Keratinocyte (primary cell): Measurements from ENCODE around the gene SULT1C2. TPM values are rescaled to one million over a fixed set of nuclear protein-coding genes. Genes with fewer than 3 reads are reported as not detected.

Experiments
- DNase-seq: peaks from one replicate; pipeline ENCODE4 v3.0.0-alpha.2; 2011; ENCODE audit warnings: low read depth, missing footprints, low spot score
- FAIRE-seq: peaks from 2 replicates; lab custom pipeline; 2011; peaks lifted over from hg19 to GRCh38; lab: Jason Lieb, UNC
- H2AFZ ChIP-seq: 2 replicates; pipeline ENCODE4 v1.6.0; 2012; ENCODE audit warnings: low read length, control low read depth, inconsistent platforms; ENCODE audit not compliant: control insufficient read depth
- H3K27ac ChIP-seq: 2 replicates; pipeline ENCODE4 v1.5.1; 2011; ENCODE audit warnings: low read length; ENCODE audit not compliant: control insufficient read depth, insufficient read depth
- H3K27me3 ChIP-seq: 3 replicates; pipeline ENCODE4 v1.6.0; 2011; ENCODE audit warnings: low read length; ENCODE audit not compliant: control insufficient read depth, insufficient read depth; ENCODE audit errors: extremely low read depth
- H3K36me3 ChIP-seq, 2 experiments: 2 replicates in 1 of 2; 3 replicates in 1 of 2; pipeline ENCODE4 v1.5.1; 2011; ENCODE audit warnings: low read length in 2 of 2, mild to moderate bottlenecking in 1 of 2; ENCODE audit not compliant: control insufficient read depth in 2 of 2, insufficient read depth in 2 of 2; ENCODE audit errors: extremely low read depth in 1 of 2
- H3K4me1 ChIP-seq: 3 replicates; pipeline ENCODE4 v1.5.1; 2011; ENCODE audit warnings: low read length; ENCODE audit not compliant: control insufficient read depth, insufficient read depth; ENCODE audit errors: extremely low read depth
- H3K4me2 ChIP-seq: 3 replicates; pipeline ENCODE4 v1.6.0; 2011; ENCODE audit warnings: low read depth, low read length; ENCODE audit not compliant: control insufficient read depth, insufficient read depth; ENCODE audit errors: extremely low read depth
- H3K4me3 ChIP-seq, 3 experiments: fragments of 200-600 bp in 1 of 3; sonication (generic) in 1 of 3; 2 replicates in 2 of 3; 3 replicates in 1 of 3; pipeline ENCODE4 v1.5.1; 2011 to 2016; ENCODE audit warnings: low read length in 3 of 3, mild to moderate bottlenecking in 3 of 3, control low read depth in 2 of 3, inconsistent platforms in 1 of 3, low read depth in 1 of 3, mixed read lengths in 1 of 3, mixed run types in 1 of 3, moderate library complexity in 1 of 3; ENCODE audit not compliant: control insufficient read depth in 2 of 3, insufficient read depth in 2 of 3; ENCODE audit errors: extremely low read depth in 1 of 3
- H3K79me2 ChIP-seq: 2 replicates; pipeline ENCODE4 v1.6.0; 2012; ENCODE audit warnings: low read length; ENCODE audit not compliant: control insufficient read depth, insufficient read depth
- H3K9ac ChIP-seq: 3 replicates; pipeline ENCODE4 v1.6.0; 2011; ENCODE audit warnings: low read length; ENCODE audit not compliant: control insufficient read depth, insufficient read depth; ENCODE audit errors: extremely low read depth
- H3K9me1 ChIP-seq: 3 replicates; pipeline ENCODE4 v1.6.0; 2011; ENCODE audit warnings: low read length; ENCODE audit not compliant: control insufficient read depth, insufficient read depth; ENCODE audit errors: extremely low read depth
- H3K9me3 ChIP-seq: 2 replicates; pipeline ENCODE4 v1.5.1; 2012; ENCODE audit warnings: low read depth, low read length; ENCODE audit not compliant: control insufficient read depth
- H4K20me1 ChIP-seq: 3 replicates; pipeline ENCODE4 v1.6.0; 2011; ENCODE audit warnings: low read length; ENCODE audit not compliant: control insufficient read depth, insufficient read depth; ENCODE audit errors: extremely low read depth
- EZH2 ChIP-seq: IDR thresholded peaks from one replicate; pipeline ENCODE4 v1.6.1; 2012; ENCODE audit warnings: inconsistent platforms, mild to moderate bottlenecking, low read length, moderate library complexity
- dilution Hi-C: fragments of 300-500 bp; cut with MboI; formaldehyde crosslinking; loops from one replicate; pipeline ENCODE4 v1.7.0; 2020; ENCODE audit warnings: low sequenced_read_pairs; ENCODE audit not compliant: extremely low pct_ligation_motif_present
- polyA plus RNA-seq, 5 experiments: library from polyadenylated mRNA; depleted of rRNA in 3 of 5; stranded (reverse) in 3 of 5; stranded (forward) in 1 of 5; unstranded in 1 of 5; fragments of >200 nt; gene quantifications; 1 replicate in 1 of 5; 2 replicates in 3 of 5; 3 replicates in 1 of 5; pipeline versions ENCODE4 v1.2.1 to v1.2.3, GENCODE V29; 2011 to 2012; ENCODE audit warnings: missing spikeins in 2 of 5, low read depth in 1 of 5, low replicate concordance in 1 of 5
- TF ChIP-seq, protein P1 (sequence below), 3 experiments: IDR thresholded peaks in 1 of 3; conservative IDR thresholded peaks in 1 of 3; optimal IDR thresholded peaks in 1 of 3; 2 replicates in 2 of 3; 3 replicates in 1 of 3; pipeline versions ENCODE3 to v1.5.1; 2011; ENCODE audit warnings: low read length in 3 of 3, mild to moderate bottlenecking in 3 of 3, moderate library complexity in 2 of 3, control low read depth in 1 of 3, inconsistent platforms in 1 of 3; ENCODE audit not compliant: insufficient read depth in 2 of 3; ENCODE audit errors: extremely low read depth in 1 of 3

SULT1C2 gene
- polyA plus RNA-seq, 1 donor (not counting 4 experiments of a cell fraction or from before 2014, with no cell fraction given): not detected

DNA sequence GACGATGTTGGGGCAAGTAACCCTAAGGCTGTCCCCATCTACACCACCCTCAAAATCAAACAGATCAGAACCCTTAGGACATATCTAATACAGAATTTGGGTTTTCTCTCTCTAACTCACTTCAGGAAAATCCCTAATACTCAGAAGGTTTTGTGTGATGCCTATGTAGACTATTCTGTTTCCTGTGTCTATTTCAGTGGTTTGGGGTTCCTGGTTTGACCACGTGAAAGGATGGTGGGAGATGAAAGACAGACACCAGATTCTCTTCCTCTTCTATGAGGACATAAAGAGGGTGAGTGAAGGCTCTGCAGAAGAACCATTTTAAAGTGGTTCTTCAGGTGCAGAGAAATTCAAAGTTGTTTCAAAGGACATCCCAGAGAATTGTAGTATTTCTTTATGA is 16.3 kb downstream of the SULT1C2 start:
- DNase-seq: no peak
- dilution Hi-C loops: no loop called here
- H3K27ac ChIP-seq: no peak overlapping the region
- H4K20me1 ChIP-seq: no peaks in the 10 kb centered on the region
- no peaks in the 10 kb centered on the region for H3K9me1 ChIP-seq
- H3K9ac ChIP-seq: no peak overlapping the region
- TF ChIP-seq EZH2: no peak
- TF ChIP-seq, protein P1, sequence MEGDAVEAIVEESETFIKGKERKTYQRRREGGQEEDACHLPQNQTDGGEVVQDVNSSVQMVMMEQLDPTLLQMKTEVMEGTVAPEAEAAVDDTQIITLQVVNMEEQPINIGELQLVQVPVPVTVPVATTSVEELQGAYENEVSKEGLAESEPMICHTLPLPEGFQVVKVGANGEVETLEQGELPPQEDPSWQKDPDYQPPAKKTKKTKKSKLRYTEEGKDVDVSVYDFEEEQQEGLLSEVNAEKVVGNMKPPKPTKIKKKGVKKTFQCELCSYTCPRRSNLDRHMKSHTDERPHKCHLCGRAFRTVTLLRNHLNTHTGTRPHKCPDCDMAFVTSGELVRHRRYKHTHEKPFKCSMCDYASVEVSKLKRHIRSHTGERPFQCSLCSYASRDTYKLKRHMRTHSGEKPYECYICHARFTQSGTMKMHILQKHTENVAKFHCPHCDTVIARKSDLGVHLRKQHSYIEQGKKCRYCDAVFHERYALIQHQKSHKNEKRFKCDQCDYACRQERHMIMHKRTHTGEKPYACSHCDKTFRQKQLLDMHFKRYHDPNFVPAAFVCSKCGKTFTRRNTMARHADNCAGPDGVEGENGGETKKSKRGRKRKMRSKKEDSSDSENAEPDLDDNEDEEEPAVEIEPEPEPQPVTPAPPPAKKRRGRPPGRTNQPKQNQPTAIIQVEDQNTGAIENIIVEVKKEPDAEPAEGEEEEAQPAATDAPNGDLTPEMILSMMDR (optimal IDR thresholded peaks at IDR 0.05 in 1 of 3, IDR thresholded peaks at IDR 0.05 in 1 of 3, conservative IDR thresholded peaks at IDR 0.05 in 1 of 3; ENCODE audit: extremely low read depth in 1 of 3, insufficient read depth in 2 of 3, low read length in 3 of 3): no peak
- H3K4me1 ChIP-seq: no peaks in the 10 kb centered on the region
- H3K79me2 ChIP-seq: no peaks in the 10 kb centered on the region
- H2AFZ ChIP-seq: no peak overlapping the region
- no peaks in the 10 kb centered on the region for H3K9me3 ChIP-seq
- no peaks in the 10 kb centered on the region for H3K27me3 ChIP-seq
- no peak overlapping the region for H3K4me3 ChIP-seq
- H3K4me2 ChIP-seq: no peak overlapping the region
- H3K36me3 ChIP-seq: no peaks in the 10 kb centered on the region
- no peak for FAIRE-seq

DNA sequence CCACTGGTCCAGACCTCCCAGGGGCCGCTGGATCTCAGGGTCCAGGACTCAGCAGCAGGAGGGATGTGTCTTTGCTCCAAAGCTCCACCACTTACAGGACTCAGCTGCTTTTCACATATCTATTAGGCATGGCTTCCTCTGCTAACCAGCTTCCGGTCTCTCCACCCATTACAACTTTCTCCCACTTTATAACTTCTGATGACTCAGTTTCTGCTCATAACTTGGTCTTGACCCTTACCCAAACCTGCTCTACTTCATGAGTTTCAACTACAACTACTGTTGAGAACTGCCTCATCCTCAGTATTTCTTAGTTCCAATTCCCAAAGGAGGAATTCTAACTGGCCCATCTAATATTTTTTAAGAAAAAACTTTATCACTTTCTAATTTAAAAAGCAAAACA is 17.2 kb downstream of the SULT1C2 start:
- Histone ChIP-seq H3K27me3 (no peaks in the 10 kb centered on the region), H2AFZ (no peak overlapping the region), H3K9ac (no peak overlapping the region), H3K4me2 (no peak overlapping the region), H3K79me2 (no peaks in the 10 kb centered on the region), H3K9me1 (no peaks in the 10 kb centered on the region), H3K27ac (no peak overlapping the region), H4K20me1 (no peaks in the 10 kb centered on the region), H3K4me1 (no peaks in the 10 kb centered on the region), H3K36me3 (no peaks in the 10 kb centered on the region), H3K4me3 (no peak overlapping the region), H3K9me3 (no peaks in the 10 kb centered on the region)
- FAIRE-seq: no peak
- DNase-seq: no peak
- dilution Hi-C loops: no loop called here
- TF ChIP-seq, protein P1 (optimal IDR thresholded peaks at IDR 0.05 in 1 of 3, IDR thresholded peaks at IDR 0.05 in 1 of 3, conservative IDR thresholded peaks at IDR 0.05 in 1 of 3; ENCODE audit: extremely low read depth in 1 of 3, insufficient read depth in 2 of 3, low read length in 3 of 3): no peak
- no peak for TF ChIP-seq EZH2
